Adipocyte (in vitro differentiated cells): ENCODE measurements around the gene SLC31A1.
"Not testable (repeated sequence)": the region's sequence is repeated elsewhere in the genome, so short reads cannot be mapped to it uniquely, and the experiment has no call there.

Experiments used
- DNase-seq: peaks from one replicate; pipeline ENCODE4 v3.0.0-alpha.2; 2015; ENCODE audit warnings: low read depth
- H3K27me3 ChIP-seq: replicated peaks from 2 replicates; pipeline ENCODE4 v1.7.0; 2013; ENCODE audit warnings: mild to moderate bottlenecking, low read length, moderate library complexity; ENCODE audit not compliant: control insufficient read depth, insufficient read depth
- H3K36me3 ChIP-seq: 2 replicates; pipeline ENCODE4 v1.7.0; 2013; ENCODE audit warnings: low read length, mild to moderate bottlenecking, moderate library complexity; ENCODE audit not compliant: control insufficient read depth, insufficient read depth, severe bottlenecking
- H3K4me1 ChIP-seq: 2 replicates; pipeline ENCODE4 v1.7.0; 2013; ENCODE audit warnings: mild to moderate bottlenecking, low read length, moderate library complexity; ENCODE audit not compliant: control insufficient read depth, insufficient read depth
- H3K4me3 ChIP-seq: 2 replicates; pipeline ENCODE4 v1.7.0; 2013; ENCODE audit warnings: mild to moderate bottlenecking, low read length, moderate library complexity
- H3K9ac ChIP-seq: 2 replicates; pipeline ENCODE4 v1.7.0; 2013; ENCODE audit warnings: mild to moderate bottlenecking, low read length, moderate library complexity
- H3K9me3 ChIP-seq: 2 replicates; pipeline ENCODE4 v1.7.0; 2013; ENCODE audit warnings: mild to moderate bottlenecking, low read length, moderate library complexity; ENCODE audit not compliant: control insufficient read depth

The SLC31A1 gene

GRCh38 chr9:113244556-113244955 is 23.2 kb downstream of the SLC31A1 start:
- Histone ChIP-seq H3K9ac (no peak overlapping the region), H3K4me1 (peaks cover 5% of the 10 kb centered on the region), H3K4me3 (no peak overlapping the region), H3K9me3 (no peaks in the 10 kb centered on the region), H3K36me3 (no peaks in the 10 kb centered on the region), H3K27me3 (no peaks in the 10 kb centered on the region)
- no peak for DNase-seq

- Histone ChIP-seq H3K4me1 (no peaks in the 10 kb centered on the region), H3K36me3 (no peaks in the 10 kb centered on the region), H3K27me3 (no peaks in the 10 kb centered on the region), H3K4me3 (no peak overlapping the region), H3K9ac (no peak overlapping the region), H3K9me3 (no peaks in the 10 kb centered on the region)
- no peak for DNase-seq
These were observed 24.6 kb downstream of the SLC31A1 start for GRCh38 chr9:113245894-113246293.

- H3K9me3 ChIP-seq, result no peaks in the 10 kb centered on the region
- H3K4me1 ChIP-seq, result no peaks in the 10 kb centered on the region
- H3K36me3 ChIP-seq, result no peaks in the 10 kb centered on the region
- no peak overlapping the region for H3K4me3 ChIP-seq
- DNase-seq, result no peak
- H3K27me3 ChIP-seq, result no peaks in the 10 kb centered on the region
- no peak overlapping the region for H3K9ac ChIP-seq
These were observed 25.6 kb downstream of the SLC31A1 start for GRCh38 chr9:113246928-113247327.

- Histone ChIP-seq H3K36me3 (no peaks in the 10 kb centered on the region), H3K4me1 (no peaks in the 10 kb centered on the region), H3K9me3 (no peaks in the 10 kb centered on the region), H3K4me3 (no peak overlapping the region), H3K27me3 (no peaks in the 10 kb centered on the region), H3K9ac (no peak overlapping the region)
- DNase-seq, result no peak
These were observed 26.3 kb downstream of the SLC31A1 start for GRCh38 chr9:113247640-113248039.

GRCh38 chr9:113249661-113250060 is 28.3 kb downstream of the SLC31A1 start:
- not testable (repeated sequence) for H3K4me1 ChIP-seq, H3K36me3 ChIP-seq

GRCh38 chr9:113250807-113251206 is 29.5 kb downstream of the SLC31A1 start:
- H3K4me1 ChIP-seq, result no peaks in the 10 kb centered on the region
- no peak for DNase-seq
- H3K9me3 ChIP-seq, result no peaks in the 10 kb centered on the region
- H3K4me3 ChIP-seq, result no peak overlapping the region
- no peak overlapping the region for H3K9ac ChIP-seq
- H3K27me3 ChIP-seq, result no peaks in the 10 kb centered on the region
- H3K36me3 ChIP-seq, result no peaks in the 10 kb centered on the region

More at GRCh38 chr9:113249661-113250060, 28.3 kb downstream of the SLC31A1 start:
- H3K9ac ChIP-seq, H3K4me3 ChIP-seq, H3K27me3 ChIP-seq, DNase-seq, H3K9me3 ChIP-seq: not testable (repeated sequence)

- DNase-seq, result no peak
- Histone ChIP-seq H3K4me3 (no peak overlapping the region), H3K4me1 (no peaks in the 10 kb centered on the region), H3K36me3 (peaks cover 39% of the 10 kb centered on the region), H3K27me3 (no peaks in the 10 kb centered on the region), H3K9me3 (no peaks in the 10 kb centered on the region), H3K9ac (no peak overlapping the region)
These were observed 33.6 kb downstream of the SLC31A1 start for GRCh38 chr9:113254991-113255390.

GRCh38 chr9:113255438-113255837 is 34.1 kb downstream of the SLC31A1 start:
- no peaks in the 10 kb centered on the region for H3K4me1 ChIP-seq
- peaks cover 44% of the 10 kb centered on the region for H3K36me3 ChIP-seq
- DNase-seq, result no peak
- no peaks in the 10 kb centered on the region for H3K27me3 ChIP-seq
- no peak overlapping the region for H3K4me3 ChIP-seq
- no peak overlapping the region for H3K9ac ChIP-seq
- no peaks in the 10 kb centered on the region for H3K9me3 ChIP-seq

GRCh38 chr9:113257863-113258262 is 36.5 kb downstream of the SLC31A1 start:
- DNase-seq, result no peak
- H3K9me3 ChIP-seq, result no peaks in the 10 kb centered on the region
- no peaks in the 10 kb centered on the region for H3K27me3 ChIP-seq
- no peaks in the 10 kb centered on the region for H3K4me1 ChIP-seq
- H3K36me3 ChIP-seq, result peaks cover 65% of the 10 kb centered on the region
- H3K4me3 ChIP-seq, result no peak overlapping the region
- H3K9ac ChIP-seq, result no peak overlapping the region

GRCh38 chr9:113258282-113258681 is 36.9 kb downstream of the SLC31A1 start:
- H3K27me3 ChIP-seq, result no peaks in the 10 kb centered on the region
- no peak for DNase-seq
- no peak overlapping the region for H3K4me3 ChIP-seq
- no peaks in the 10 kb centered on the region for H3K4me1 ChIP-seq
- H3K9me3 ChIP-seq, result no peaks in the 10 kb centered on the region
- H3K36me3 ChIP-seq, result peaks cover 68% of the 10 kb centered on the region
- H3K9ac ChIP-seq, result no peak overlapping the region

GRCh38 chr9:113261917-113262671 is 40.8 kb downstream of the SLC31A1 start:
- Histone ChIP-seq H3K27me3 (no peaks in the 10 kb centered on the region), H3K9me3 (no peaks in the 10 kb centered on the region), H3K36me3 (peaks cover 67% of the 10 kb centered on the region), H3K4me1 (no peaks in the 10 kb centered on the region), H3K9ac (no peak overlapping the region), H3K4me3 (no peak overlapping the region)
- peak; percentile 15 for DNase-seq

- Histone ChIP-seq H3K9ac (no peak overlapping the region), H3K9me3 (no peaks in the 10 kb centered on the region), H3K36me3 (peaks cover 53% of the 10 kb centered on the region), H3K4me3 (no peak overlapping the region), H3K4me1 (peaks cover 3% of the 10 kb centered on the region), H3K27me3 (no peaks in the 10 kb centered on the region)
- no peak for DNase-seq
These were observed 44.8 kb downstream of the SLC31A1 start for GRCh38 chr9:113266174-113266573.
